ENCODE results near the gene TRIM14.

DNA sequence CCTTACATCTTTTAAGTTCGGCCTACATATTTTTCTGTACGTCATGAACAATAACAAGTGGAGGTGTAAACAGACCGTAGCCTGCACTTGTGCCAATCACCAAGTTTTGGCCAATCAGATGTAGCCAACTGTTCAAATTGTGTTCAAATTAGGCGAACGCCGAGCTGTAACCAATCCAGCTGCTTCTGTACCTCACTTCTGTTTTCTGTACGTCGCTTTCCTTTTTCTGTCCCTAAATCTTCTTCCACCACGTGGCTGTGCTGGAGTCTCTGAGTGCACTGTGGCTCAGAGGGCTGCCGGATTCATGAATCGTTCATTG is 26.4 kb downstream of the TRIM14 start:
- no peak for TF ChIP-seq EZH2 (IDR thresholded peaks at IDR 0.05; ENCODE audit: borderline replicate concordance, low read length)
- TF ChIP-seq, protein P1, sequence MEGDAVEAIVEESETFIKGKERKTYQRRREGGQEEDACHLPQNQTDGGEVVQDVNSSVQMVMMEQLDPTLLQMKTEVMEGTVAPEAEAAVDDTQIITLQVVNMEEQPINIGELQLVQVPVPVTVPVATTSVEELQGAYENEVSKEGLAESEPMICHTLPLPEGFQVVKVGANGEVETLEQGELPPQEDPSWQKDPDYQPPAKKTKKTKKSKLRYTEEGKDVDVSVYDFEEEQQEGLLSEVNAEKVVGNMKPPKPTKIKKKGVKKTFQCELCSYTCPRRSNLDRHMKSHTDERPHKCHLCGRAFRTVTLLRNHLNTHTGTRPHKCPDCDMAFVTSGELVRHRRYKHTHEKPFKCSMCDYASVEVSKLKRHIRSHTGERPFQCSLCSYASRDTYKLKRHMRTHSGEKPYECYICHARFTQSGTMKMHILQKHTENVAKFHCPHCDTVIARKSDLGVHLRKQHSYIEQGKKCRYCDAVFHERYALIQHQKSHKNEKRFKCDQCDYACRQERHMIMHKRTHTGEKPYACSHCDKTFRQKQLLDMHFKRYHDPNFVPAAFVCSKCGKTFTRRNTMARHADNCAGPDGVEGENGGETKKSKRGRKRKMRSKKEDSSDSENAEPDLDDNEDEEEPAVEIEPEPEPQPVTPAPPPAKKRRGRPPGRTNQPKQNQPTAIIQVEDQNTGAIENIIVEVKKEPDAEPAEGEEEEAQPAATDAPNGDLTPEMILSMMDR (conservative IDR thresholded peaks at IDR 0.05 in 1 of 2, IDR thresholded peaks at IDR 0.05 in 1 of 2; ENCODE audit: extremely low read depth in 1 of 2, insufficient read depth in 1 of 2, low read depth in 1 of 2, low read length in 2 of 2), result no peak

All from mammary epithelial cell (primary cell).